Dendritic cell treated with granulocyte-macrophage colony-stimulating factor and Interleukin-4, amounts not matched to agents 40 ng/mL and 50 ng/mL, for 4 days (primary cell): Measurements from ENCODE around the gene NOTUM.

ENCODE experiments used
- H3K27ac Mint-ChIP-seq: one replicate; pipeline ENCODE4 v1.8.0; 2022; ENCODE audit warnings: mild to moderate bottlenecking, mixed read lengths
- H3K27me3 Mint-ChIP-seq: one replicate; pipeline ENCODE4 v1.8.0; 2022; ENCODE audit warnings: mild to moderate bottlenecking, mixed read lengths
- H3K36me3 Mint-ChIP-seq: one replicate; pipeline ENCODE4 v1.8.0; 2022; ENCODE audit warnings: low read depth, mixed read lengths
- H3K4me1 Mint-ChIP-seq: one replicate; pipeline ENCODE4 v1.8.0; 2022; ENCODE audit warnings: low read depth, mixed read lengths
- H3K4me3 Mint-ChIP-seq: one replicate; pipeline ENCODE4 v1.8.0; 2022; ENCODE audit warnings: mild to moderate bottlenecking, moderate library complexity, mixed read lengths
- H3K9me3 Mint-ChIP-seq: one replicate; pipeline ENCODE4 v1.8.0; 2022; ENCODE audit warnings: mixed read lengths
- intact Hi-C: fragments of 100-400 bp; cut with micrococcal nuclease; formaldehyde crosslinking; loops from one replicate; pipeline ENCODE4 v1.15.0; 2022

The NOTUM gene

DNA sequence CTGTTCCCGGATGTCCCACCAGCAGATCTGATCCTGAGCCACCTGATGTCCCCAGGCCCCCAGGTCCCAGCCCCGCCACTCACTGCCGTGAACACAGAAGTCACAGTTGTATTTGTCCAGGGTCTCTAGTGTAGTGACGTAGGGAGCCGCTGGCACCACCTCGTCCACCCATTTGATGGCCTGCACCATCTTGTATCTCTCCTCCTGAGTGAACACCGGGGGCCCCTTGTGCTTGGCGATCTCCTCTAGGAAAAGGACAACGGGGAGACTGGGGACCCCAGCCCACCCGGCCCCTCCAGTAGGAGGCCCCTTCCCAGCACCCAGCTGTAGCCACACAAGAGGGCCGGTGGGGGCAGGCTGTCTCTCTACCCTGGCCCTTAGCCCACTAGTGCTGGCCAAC, 52.2 kb downstream of the NOTUM start:
- Mint-ChIP-seq H3K27ac (no peak overlapping the region), H3K9me3 (no peaks in the 10 kb centered on the region), H3K27me3 (peaks cover 4% of the 10 kb centered on the region), H3K4me1 (peaks cover 47% of the 10 kb centered on the region), H3K4me3 (no peak overlapping the region), H3K36me3 (peaks cover 83% of the 10 kb centered on the region)
- intact Hi-C loops = no loop called here

DNA sequence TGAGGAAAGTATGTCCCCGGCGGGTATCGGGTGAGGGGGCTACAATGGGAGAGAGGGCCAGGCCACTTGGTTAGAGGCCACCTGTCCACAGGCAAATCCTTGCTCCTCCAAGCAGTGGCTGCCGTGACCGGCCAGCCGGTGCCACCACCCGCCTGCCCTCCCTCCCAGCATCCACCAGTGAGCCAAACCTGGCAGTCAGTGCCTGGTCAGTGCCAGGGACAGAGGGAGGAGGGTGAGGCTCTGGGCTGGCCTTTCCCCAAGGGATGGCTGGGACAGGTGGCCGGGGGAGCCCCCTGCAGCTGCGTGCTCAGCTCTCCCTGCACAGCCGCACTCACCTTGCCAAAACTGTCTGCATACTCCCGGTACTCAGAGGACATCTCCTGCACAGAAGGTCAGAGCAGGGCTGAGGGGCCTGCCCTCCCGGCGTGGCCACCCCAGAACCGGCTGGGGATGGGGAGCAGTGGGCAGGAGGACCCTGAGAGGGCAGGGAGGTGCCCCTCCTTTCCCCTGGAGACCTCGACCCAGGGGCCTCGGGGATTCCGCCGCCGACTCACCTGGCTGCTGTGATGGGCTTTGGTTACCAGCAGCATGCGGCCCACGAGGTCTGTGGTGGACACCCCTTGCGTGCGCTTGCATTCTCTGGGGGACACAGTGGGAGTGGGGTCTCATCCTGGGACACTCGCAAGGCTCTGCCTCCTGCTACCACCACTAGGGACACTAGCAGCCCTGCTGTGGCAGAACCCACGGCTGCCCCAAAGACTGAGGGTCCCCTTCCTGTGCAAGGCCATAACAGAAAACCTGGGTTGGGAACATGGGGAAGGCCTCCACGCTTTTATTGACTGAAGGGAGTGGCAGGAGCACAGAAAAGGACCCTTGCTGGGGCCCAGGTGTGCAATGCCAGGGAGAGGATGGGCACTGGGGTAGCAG, 53.5 kb downstream of the NOTUM start:
- H3K36me3 Mint-ChIP-seq = peaks cover 75% of the 10 kb centered on the region
- intact Hi-C loops = no loop called here
- H3K27me3 Mint-ChIP-seq = peaks cover 17% of the 10 kb centered on the region
- no peak overlapping the region for H3K4me3 Mint-ChIP-seq
- H3K9me3 Mint-ChIP-seq = no peaks in the 10 kb centered on the region
- H3K4me1 Mint-ChIP-seq = peaks cover 34% of the 10 kb centered on the region
- no peak overlapping the region for H3K27ac Mint-ChIP-seq

DNA sequence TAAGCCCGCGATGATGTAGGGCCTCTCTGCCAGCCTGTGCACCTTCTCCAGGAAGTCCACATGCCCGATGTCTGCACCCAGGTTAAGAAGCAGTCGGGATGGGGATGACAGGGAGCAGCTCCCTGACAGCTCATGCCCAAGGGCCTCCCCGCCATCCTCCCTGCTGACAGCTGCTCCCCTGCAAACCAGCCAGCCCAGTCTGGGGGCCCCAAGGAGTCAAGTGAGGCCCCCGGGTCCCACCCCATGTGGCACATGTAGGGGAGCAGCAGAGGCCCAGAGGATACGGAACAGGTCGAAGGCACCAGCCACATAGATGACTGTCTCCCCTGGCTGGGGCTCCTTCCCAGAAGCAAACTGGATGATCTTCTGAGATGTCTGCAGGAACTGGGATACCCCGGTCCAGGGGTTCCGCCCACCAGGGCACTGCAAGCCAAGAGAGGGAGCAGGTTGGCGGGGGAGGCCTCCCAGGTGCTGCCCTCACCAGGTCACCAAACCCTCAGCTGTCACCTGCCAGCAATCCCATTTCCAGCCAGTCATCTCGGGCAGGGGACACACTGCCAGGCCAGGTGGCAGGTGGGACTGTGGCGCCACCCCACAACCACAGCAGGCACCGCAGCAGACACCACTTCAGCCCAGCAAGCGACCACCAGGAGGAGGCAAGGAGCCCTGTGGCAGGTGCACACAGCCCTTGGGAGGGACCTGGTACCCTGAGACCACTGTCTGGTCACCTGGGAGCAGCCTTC, 54.3 kb downstream of the NOTUM start:
- Mint-ChIP-seq H3K4me1 (peaks cover 25% of the 10 kb centered on the region), H3K36me3 (peaks cover 66% of the 10 kb centered on the region), H3K4me3 (no peak overlapping the region), H3K27ac (no peak overlapping the region), H3K27me3 (peaks cover 19% of the 10 kb centered on the region), H3K9me3 (no peaks in the 10 kb centered on the region)
- intact Hi-C loops = no loop called here

DNA sequence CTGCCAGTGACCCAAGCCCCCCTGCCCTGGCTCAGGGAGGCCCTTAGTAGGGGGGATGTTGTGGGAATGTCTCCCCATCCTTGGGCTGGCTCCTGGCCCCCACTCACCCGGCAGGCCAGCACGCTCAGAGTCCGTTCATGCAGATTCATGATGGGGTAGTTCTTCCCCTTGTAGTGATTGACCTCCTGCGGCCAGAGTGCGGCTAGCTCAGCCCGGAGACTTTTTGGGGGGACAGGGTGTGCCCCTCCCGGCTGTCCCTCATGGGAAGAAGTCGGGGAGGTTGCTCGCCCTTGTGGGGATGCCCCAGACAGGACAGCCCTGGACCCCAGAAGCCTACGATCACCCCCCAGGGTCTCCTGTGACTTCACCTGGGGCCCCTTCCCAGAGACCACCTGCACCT, 55.0 kb downstream of the NOTUM start:
- no peaks in the 10 kb centered on the region for H3K9me3 Mint-ChIP-seq
- H3K4me1 Mint-ChIP-seq = peaks cover 28% of the 10 kb centered on the region
- H3K36me3 Mint-ChIP-seq = peaks cover 66% of the 10 kb centered on the region
- no peak overlapping the region for H3K27ac Mint-ChIP-seq
- intact Hi-C loops = no loop called here
- no peak overlapping the region for H3K4me3 Mint-ChIP-seq
- peaks cover 25% of the 10 kb centered on the region for H3K27me3 Mint-ChIP-seq

DNA sequence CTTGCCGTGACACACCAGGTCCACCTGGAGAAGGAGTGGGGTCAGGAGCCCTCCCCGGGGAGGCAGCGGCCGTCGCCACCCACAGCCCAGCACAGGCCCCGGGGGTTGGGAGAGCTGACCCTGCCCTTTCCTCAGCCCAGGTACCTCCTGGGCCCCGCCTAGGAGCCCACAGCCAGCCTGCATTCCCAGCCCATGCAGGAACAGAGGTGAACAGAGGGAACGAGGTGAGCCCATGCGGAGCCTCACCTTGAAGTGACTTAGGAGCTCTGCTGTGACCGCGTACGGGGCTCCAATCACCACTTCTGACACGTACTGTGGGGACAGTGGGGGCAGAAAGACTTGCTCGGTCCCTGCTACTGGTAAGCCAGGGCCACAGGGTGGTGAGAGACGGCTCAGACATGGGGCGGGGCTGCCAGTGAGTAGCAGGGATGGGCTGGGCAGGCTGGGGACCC, 55.5 kb downstream of the NOTUM start:
- peaks cover 31% of the 10 kb centered on the region for H3K27me3 Mint-ChIP-seq
- no peak overlapping the region for H3K27ac Mint-ChIP-seq
- H3K9me3 Mint-ChIP-seq = no peaks in the 10 kb centered on the region
- H3K36me3 Mint-ChIP-seq = peaks cover 72% of the 10 kb centered on the region
- no peak overlapping the region for H3K4me3 Mint-ChIP-seq
- intact Hi-C loops = no loop called here
- H3K4me1 Mint-ChIP-seq = peaks cover 31% of the 10 kb centered on the region

DNA sequence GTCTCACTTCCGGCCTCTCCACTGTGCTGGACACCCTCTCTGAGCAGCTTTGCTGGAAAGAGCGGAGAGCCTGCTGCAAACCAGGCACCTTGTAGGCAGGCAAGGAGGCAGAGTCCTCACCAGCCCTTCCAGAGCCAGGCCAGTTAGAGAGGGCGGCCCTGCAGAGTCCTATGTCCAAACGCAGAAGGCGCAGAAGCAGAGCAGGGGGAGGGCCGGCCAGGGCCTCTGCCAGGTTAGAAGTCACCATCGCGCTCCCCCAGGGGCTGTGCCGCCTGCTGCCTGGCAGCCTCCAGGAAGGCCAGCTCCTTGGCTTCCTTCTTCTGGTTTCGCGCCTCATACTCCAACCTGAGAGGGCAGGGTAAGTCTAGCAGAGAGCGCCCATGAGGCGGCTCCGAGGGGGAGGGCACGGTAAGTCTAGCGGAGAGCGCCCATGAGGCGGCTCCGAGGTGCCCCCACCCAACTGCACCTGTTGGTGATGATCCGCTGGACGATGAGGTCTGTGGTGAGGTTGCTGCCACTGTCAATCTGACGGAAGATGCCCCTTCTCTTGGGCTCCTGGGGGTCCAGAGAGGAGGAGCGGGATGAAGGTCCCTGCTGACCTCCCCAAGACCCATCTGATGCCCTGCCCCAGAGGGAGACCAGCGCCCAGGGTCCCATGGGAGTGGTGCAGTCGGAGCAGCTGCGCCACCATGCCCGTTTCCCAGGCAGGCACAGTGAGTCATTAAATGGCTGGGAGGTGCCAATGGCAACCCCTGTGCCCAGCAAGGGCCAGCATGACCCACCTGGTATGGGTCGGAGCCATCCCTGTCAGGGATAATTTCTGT, 56.2 kb downstream of the NOTUM start:
- peaks cover 24% of the 10 kb centered on the region for H3K4me1 Mint-ChIP-seq
- no peak overlapping the region for H3K27ac Mint-ChIP-seq
- H3K4me3 Mint-ChIP-seq = no peak overlapping the region
- H3K27me3 Mint-ChIP-seq = peaks cover 34% of the 10 kb centered on the region
- peaks cover 78% of the 10 kb centered on the region for H3K36me3 Mint-ChIP-seq
- intact Hi-C loops = no loop called here
- H3K9me3 Mint-ChIP-seq = no peaks in the 10 kb centered on the region

DNA sequence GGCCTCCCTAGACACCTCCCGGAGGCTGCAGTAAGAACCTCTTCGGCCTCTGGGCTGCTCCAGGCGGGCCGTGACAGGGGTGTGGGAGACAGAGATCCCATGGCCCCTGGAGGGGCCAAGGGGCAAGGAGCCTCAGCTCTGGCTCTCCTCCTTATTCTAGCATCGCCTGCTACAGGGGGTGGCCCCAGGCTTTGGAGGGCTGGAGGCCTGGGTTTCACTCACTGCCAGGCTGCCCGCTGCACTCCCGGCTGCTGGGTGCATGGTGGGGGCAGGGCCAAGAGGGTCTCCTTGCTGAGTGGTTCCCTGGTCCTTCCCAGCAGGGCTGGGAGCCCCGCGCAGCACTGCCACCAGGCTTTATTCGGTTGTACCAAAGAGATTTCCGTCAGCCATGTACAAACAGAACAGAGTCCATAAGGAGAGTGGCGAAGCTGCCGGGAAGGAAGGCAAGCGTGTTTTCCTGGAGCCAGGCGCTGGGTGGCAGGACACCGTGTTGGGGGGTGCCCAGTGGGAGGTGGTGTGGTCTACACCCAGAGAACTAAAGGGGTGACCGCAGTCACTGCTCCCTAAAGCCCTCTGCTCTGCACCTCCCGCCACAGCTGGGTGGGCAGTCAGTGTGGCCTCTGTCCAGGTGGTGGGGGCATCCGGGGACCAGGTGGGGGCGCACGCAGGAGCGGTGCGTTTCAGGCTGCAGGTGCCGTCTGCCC, 56.9 kb downstream of the NOTUM start:
- Mint-ChIP-seq H3K27me3 (peaks cover 34% of the 10 kb centered on the region), H3K27ac (no peak overlapping the region), H3K36me3 (peaks cover 80% of the 10 kb centered on the region), H3K9me3 (no peaks in the 10 kb centered on the region), H3K4me3 (no peak overlapping the region), H3K4me1 (peaks cover 17% of the 10 kb centered on the region)
- intact Hi-C loops = no loop called here

DNA sequence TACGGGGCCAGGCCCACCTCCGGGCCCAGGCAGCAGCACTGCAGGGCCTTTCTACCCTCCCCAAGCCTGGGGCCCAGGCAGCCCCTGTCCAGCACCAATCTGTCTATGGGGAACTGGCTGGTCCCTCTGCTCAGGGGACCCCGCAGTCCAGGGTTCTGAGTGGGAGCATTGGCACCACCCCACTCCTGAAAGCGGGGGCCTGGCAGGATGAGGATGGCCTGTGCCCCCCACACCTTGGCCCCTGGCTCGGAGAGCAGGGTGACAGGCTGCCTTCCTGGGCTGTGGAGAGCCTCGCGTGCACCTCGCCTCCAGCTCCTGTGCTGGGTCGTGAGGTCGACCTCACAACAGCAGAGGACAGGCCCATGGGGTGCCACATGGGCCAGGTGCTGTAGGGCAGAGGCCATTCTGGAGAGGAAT, 57.6 kb downstream of the NOTUM start:
- intact Hi-C loops = no loop called here
- Mint-ChIP-seq H3K4me1 (peaks cover 14% of the 10 kb centered on the region), H3K4me3 (no peak overlapping the region), H3K9me3 (no peaks in the 10 kb centered on the region), H3K27me3 (peaks cover 34% of the 10 kb centered on the region), H3K27ac (no peak overlapping the region), H3K36me3 (peaks cover 80% of the 10 kb centered on the region)

DNA sequence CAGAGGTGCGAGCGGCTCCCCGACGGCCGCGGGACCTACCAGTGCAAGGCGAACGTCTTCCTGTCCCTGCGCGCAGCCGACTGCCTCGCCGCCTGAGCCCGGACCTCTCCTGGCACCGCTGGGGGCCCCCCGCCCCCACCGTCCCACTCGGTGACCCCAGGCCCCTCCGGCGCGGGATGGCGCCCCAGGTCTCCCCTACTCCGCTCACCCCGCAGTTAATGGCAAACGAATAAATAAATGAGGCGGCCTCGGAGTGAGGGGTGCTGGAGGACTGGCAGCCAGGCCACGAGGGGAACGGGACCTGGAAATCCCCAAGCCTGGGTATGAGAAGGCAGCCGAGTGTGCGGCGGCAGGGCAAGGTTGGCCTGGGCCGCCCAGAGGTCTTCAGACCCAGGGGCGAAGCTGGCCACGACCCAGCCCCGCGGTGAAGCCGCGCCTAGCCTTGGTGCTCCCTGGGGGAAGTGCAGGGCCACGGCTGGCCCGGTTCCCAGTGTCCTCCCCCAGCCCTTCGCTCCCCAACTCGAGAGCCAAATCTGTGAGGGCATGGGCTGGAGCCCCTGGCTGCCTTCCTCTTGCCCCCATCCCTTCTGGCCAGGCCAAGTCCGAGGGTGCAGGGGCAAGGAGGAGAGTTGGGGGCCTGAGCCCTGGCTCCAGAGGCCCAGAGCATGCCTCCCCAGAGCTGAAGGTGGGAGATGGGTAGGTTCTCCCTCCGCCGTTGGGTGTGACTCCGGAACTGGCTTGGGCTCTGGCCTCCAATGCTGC, 58.2 kb downstream of the NOTUM start:
- H3K9me3 Mint-ChIP-seq = no peaks in the 10 kb centered on the region
- H3K27me3 Mint-ChIP-seq = peaks cover 34% of the 10 kb centered on the region
- peaks cover 80% of the 10 kb centered on the region for H3K36me3 Mint-ChIP-seq
- H3K4me1 Mint-ChIP-seq = peaks cover 9% of the 10 kb centered on the region
- H3K4me3 Mint-ChIP-seq = peak overlapping the region; percentile 53
- no peak overlapping the region for H3K27ac Mint-ChIP-seq
- intact Hi-C loops = no loop called here
